Stimulated activated CD4-positive, alpha-beta T cell treated with anti-CD3 and anti-CD28 coated beads, TNF-alpha, amount 100 ng/mL, for 24 hours (primary cell): ENCODE data around the gene PCSK5.

Experiments used
- DNase-seq, 3 experiments: peaks; one replicate each; pipeline ENCODE4 v3.0.0-alpha.2; 2020; ENCODE audit warnings: low read depth in 3 of 3

PCSK5 gene

GRCh38 chr9:76395381-76395780 lies 504.9 kb downstream of the PCSK5 start:
- no peak for DNase-seq

- DNase-seq: no peak
Measured at GRCh38 chr9:76396144-76396543, 505.7 kb downstream of the PCSK5 start.

GRCh38 chr9:76396597-76396996 lies 506.1 kb downstream of the PCSK5 start:
- no peak for DNase-seq

- DNase-seq: no peak
Measured at GRCh38 chr9:76399856-76400255, 509.4 kb downstream of the PCSK5 start.

- no peak for DNase-seq
Measured at GRCh38 chr9:76400534-76401096, 510.1 kb downstream of the PCSK5 start.

GRCh38 chr9:76401176-76401575 lies 510.7 kb downstream of the PCSK5 start:
- DNase-seq: no peak

DNA sequence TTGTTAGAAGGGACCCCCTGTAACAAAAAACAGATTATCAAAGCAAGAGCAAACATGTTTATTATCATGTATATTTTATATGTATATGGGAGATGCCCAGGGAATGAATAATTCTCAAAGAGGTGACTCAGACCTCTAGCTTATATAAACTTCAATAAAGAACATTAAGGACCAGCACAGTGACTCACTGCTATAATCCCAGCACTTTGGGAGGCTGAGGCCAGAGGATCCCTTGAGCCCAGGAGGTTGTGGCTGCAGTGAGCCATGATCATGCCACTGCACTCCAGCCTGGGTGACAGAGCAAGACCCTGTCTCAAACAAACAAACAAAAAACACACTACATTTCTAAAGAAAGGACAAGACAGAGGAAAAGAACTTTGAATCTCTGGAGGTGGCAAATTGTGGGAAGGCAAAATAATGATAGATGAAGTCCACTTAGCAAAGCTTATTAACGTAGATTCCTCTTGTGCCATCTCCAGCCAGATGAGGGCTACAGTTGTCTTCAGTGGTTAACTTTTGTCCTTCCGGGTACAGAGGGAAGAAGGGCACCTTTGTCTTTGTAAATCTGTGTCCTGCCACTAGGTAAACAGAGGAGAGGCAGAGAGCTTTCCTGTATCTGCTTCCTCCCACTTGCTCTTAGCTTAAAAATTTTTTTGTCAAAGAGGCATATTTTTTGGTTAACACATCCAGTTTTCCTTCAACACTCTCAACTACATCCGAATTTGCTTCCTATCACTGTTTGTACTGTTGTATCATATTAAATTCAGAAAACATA lies 511.3 kb downstream of the PCSK5 start:
- no peak for DNase-seq

DNA sequence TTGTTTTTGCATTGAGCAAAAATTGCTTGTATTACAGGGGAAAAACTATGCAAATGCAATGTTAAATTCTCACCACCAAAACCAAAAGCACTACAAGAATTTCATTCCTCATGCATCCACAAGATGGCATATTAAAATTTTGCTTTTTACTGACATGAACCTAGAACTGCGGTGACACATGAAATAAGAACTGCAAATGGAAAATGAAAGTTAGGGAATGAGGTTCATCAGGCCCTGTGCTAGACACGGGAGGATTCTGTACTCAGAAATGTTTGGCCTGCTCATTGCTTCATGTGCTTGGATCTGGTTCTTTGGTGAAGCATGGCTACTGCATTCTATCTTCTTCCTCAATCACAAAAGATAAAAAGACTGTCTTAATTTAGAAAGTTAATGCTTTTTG lies 512.9 kb downstream of the PCSK5 start:
- DNase-seq: no peak

GRCh38 chr9:76404401-76404800 lies 513.9 kb downstream of the PCSK5 start:
- DNase-seq: no peak

DNA sequence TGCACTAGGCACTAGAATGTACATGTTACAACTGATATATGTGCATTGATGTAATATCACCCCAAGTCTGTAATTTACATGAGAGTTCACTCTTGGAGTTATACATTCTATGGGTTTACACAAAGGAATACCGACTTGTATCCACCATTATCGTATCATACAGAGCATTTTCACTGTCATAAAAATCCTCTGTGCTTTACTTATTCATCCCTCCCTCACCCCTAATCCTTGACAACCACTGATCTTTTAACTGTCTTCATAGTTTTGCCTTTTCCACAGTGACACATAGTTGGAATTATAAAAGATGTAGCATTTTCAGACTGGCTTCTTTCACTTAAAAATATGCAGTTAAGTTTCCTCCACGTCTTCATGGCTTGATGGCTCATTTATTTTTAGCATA lies 514.9 kb downstream of the PCSK5 start:
- DNase-seq: no peak

GRCh38 chr9:76405868-76406267 lies 515.4 kb downstream of the PCSK5 start:
- DNase-seq: no peak
